ENCODE measurements around the gene DHRS1.
A peak's percentile ranks its signal among the peaks of the same experiment; 100 is the strongest.

The DHRS1 gene

GRCh38 chr14:24299255-24300191, at the start of gene DHRS1, which contains the start of gene NOP9:
TSS of gene DHRS1 (minus strand) at chr14:24299780. CDS start at chr14:24299106, 674 bp downstream.
TSS of gene NOP9 (plus strand) at chr14:24299850. CDS start at chr14:24299955, 105 bp downstream.
- peak in 13 of 14 donors; percentile 28 to 87 (median 78) for DNase-seq

GRCh38 chr14:24348186-24348585, 48.6 kb upstream of the DHRS1 start:
- no peak for DNase-seq

- DNase-seq = no peak
Observed at GRCh38 chr14:24347134-24347533, 47.6 kb upstream of the DHRS1 start.

- no peak for DNase-seq
Observed at GRCh38 chr14:24343795-24344660, 44.4 kb upstream of the DHRS1 start.

DNA sequence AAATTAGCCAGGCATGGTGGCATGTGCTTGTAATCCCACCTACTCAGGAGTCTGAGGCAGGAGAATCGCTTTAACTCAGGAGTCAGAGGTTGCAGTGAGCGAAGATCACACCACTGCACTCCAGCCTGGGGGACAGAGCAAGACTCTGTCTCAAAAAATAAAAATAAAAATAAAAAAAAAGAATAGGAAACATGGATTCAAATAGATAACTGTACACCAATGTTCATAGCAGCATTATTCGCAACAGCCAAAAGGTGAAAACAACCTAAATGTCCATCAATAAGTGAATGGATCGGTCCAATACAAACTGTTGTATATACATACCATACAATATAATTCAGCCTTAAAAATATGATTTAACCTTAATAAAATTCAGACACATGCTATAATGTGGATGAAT, 43.3 kb upstream of the DHRS1 start:
- DNase-seq = no peak

DNA sequence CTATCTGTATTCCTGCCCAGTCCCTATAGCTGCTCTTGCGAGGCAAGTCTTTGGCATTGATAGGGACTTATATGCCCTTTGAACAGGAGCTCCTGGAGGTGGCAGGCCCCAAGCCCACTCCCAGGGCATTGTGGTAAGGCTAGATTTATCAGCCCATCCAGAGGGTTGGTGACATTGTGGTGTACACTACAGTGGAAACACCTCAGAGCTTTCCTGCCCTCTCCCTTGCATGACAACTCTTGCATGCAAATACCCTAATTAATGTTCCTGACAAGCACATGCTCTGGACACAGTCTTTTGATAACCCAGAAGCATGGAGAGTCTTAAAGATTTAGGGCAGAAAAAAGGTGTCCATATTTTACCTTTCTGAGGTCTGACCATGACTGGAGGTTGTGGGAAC, 41.0 kb upstream of the DHRS1 start:
- DNase-seq = no peak

DNA sequence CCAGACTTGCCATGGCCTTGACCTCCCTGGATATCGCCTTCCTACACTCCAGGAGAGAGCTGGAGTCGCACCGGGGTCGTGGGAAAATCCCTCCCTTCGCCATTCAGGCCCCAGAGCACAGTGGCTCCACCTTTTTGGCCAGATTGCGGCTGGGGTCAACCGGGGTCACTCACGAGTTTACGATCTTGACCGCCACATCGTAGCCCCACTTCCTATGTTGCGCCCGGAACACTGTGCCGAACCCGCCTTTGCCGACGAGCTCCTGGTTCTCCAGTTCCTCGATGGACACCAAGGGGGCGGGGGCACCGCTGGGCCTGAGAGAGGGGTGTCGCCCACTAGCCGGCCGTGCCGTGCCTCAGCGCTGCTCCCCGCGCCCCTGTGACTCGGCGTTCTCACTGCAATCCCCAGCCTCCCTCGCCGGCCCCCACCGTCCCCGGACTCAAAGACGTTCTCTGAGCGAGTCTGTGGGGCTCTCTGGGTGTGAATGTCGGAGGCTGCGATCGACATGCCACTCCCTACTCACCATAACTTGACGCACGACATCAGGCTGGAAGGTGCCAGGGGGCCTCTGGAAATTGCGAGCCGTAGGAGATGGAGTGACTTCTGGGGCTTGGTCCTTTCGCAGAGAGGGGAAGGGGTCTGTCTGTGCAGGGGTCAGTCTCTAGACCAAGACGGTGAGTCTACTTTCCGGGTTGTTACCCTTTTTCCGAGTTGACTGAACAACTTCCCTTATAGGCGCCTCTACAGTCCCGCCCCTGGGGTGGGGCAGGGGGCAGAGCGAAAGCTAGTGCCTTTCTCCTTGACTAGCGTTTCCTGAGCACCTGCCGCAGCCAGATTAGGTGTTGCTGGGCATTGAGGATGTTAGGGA, 39.9 kb upstream of the DHRS1 start, which contains the start of gene RIPK3:
Gene RIPK3, minus strand, starts transcription at position 708 of the 868 bp plus-strand sequence. Its CDS starts 165 bp downstream, at position 543.
- no peak for DNase-seq

GRCh38 chr14:24338843-24339242, 39.3 kb upstream of the DHRS1 start:
- no peak for DNase-seq

DNA sequence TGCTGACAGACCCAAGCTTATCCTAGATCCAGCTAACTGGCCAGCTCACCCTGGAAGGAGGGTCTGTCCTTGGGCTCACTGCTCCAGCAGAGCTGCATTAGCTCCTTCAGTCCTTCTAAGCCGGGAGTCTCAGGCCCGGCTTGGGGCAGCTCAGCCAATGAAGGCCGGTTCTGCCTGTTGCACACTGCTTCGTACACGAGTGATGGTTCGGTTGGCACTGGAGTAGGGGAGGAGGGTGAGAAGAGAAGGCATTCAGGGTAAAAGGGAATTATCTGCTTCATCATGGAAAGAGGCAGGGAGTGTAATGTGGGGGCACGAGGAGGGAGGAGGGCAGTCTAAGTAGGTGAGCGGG, 38.2 kb upstream of the DHRS1 start:
- DNase-seq = no peak

DNA sequence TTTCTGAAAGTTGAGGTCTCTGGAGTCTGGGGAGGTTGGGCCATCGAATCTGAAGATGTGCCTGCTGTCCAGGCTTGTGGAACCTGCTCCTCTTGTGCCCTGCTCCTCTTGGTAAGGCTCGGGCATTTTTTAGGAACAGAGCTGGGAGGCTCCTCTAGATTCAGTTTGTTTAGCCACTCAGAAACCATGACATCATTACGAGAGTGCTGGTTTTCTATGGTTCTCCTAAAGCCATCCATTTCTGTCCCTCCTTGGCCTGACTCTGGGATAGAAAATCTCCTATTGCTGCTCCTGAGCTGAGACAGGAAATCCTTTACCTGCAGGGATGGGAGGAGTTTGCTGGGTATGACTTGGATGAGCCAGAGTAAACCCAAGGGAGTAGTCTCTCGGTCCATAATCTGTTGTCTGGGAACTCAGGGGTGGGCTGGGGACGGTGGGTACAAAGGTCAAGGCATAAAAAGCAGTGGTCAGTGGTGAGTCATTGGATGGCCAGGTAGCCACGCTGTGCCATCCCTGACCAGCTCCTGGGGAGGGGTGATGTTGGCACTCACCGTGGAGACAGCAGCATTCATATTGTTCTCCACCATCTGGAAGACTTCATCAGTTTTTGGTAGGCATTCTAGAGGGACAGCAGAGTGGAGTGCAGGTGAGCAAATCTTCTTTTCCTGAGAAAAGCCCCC, 37.7 kb upstream of the DHRS1 start:
- no peak for DNase-seq

DNA sequence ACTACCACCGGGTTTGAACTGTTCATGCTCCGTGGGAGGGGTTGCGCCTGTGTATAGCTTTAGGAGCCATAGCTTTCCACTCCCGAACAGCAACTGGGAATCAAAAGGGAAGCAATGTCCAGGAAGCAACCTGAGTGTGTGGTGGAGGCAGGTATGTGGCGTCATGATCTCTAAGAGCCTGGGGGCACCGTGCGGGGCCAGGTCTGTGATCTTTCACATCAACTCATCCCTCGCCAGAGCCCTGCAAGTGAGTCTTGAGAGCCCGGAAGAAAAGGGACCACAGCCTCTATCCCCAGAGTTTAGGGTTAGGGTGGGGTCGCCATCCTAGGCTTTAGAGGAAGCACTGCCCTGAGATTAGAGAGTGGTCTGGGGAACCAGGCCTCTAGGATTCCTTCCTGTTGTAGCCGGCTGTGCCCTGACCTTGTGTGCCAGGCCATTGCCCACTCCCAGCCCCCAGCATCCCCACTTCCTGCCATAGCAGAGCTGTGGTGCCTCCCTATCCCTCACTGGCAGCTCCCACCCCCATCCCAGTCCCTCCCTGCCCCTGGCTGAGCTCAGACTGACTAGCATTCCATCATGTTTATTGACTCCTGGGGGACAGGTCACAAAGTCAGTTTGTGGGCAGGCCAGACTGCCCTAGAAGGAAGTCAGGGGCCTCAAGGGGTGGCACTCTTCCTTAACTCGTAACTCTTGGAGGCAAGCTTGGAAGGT, 36.0 kb upstream of the DHRS1 start:
- no peak for DNase-seq

DNA sequence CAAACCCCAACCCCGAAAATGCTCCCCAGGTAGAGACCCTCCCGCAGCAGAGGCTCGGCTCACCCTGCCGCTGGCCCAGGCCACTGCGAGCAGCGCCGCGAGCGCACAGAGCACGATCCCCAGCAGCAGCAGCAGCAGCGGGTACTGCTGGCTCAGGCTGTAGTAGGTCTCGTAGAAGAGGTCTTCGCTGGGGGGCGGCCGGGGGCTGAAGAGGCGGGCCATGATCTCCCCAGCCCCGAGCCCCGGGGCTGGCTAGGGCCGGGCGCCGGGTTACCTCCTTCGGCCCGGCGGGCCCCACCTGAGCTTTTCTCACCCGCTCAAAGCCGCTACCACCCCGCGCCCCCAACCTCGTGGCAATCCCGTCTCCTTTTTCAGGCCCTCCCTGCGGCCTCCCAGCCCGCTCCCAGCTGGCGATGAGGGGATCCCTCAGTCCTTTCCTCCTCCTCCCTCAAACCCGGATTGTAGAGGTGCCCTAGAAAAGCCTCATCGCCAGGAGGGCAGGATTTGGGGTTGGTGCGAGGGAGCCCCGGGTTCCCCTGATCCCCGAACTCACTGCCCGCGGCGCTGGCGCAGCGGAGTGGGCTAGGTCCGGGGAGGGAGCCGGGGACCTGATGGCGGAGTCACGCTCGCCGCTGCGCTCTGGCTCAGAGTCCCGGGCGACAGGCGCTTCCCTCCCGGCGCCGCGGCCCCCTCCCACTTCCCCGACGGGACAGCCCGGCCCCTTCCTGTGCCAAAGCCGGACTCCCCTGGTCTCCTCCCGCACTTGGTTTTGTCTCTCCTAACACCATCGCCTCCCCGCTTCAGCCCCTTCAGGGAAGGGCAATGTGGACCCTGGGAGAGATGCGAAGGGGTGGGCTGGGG, 35.1 kb upstream of the DHRS1 start, which contains the start of gene ADCY4:
Gene ADCY4, minus strand, starts transcription at position 641 of the 861 bp plus-strand sequence. Its CDS starts 419 bp downstream, at position 222.
- DNase-seq = no peak

- peak in 6 of 14 donors; percentile 16 to 53 (median 33) for DNase-seq
Observed at GRCh38 chr14:24332268-24332993, 32.9 kb upstream of the DHRS1 start.

DNA sequence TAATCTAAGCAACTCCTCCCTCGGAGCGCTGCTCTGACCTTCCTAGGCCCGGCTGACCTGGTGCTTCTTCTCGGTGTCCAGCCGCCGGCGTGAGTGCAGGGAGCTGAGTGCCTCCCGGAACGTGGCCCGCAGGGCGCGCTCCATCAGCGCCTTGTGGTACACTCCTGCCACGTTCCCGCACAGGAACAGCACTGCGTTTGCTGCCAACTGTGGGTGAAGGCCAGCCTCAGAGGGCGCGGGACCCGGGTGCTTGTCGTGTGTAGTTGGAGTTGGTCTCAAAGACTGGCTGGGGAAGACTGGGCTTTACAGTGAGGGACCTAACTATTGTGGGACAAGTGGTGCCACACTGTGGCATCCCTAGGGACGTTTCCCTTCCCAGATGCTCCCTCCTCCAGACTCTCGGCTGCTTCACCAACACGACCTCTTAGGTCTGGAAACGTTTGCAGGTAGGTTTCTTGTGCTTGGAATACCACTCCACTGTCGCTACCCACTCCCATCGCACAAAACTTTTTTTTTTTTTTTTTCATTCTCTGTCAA, 32.2 kb upstream of the DHRS1 start:
- no peak for DNase-seq

DNA sequence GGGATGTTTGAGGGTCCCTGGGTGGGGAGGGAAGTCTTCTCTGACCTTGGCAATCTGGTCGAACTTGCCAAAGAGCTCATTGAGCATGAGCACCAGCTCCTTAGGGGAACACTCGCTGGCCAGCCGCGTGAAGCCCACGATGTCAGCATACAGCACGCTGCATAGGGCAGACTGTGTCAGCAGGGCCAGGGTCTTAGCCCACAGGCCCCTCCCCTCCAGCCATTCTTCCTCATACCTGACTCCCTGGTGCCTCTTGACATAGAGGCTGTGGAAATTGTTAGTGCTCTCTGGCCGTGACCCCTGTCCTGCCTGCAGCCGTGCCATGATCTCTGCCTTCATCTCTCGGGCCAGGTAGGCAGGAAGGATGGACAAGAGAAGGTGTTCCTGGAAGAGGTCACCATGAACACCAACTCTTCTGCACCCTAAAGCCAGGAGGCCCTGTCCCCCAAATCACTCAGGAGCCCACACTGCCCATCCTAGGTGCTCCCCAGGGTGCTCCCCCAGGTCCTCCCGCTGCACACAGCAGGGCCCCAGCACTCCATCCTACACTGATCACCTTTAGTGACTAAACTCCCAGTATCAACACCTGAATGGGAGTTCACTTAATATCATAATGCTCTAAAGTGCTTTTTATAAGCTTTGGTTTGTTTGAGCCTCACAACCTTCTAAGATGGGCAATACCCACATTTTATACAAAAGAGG, 31.5 kb upstream of the DHRS1 start:
- no peak for DNase-seq

GRCh38 chr14:24329736-24330135, 30.2 kb upstream of the DHRS1 start:
- peak in 1 of 14 donors; percentile 59 for DNase-seq

DNA sequence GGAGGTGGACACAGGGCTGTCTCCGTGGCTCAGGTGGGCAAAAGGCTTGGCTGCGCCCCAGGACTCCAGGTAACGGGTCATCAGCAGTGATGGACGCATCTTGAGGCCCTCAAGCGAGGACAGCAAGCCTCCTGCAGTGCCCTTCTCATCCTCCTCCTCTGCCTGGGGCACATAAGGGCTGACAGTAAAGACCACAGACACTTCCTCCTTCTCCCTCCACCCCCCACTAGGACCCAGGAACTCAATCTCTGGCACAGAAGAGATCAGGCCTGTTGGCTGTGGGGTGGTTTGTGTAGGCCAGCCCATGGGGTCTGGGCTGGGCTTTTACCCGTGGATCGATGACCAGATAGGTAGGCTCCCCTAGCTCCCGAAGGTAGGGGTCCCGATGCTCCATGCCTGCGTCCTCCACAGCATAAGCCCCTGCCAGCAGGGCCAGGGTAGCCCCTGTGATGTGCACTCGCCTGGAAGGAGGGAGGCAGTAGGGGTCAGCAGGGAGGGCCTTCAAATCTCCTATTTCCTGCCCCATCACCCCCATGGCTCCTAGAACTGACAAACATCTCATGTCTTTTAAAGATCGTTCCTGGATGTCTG, 29.6 kb upstream of the DHRS1 start:
- no peak for DNase-seq

- peak in 1 of 14 donors; percentile 12 for DNase-seq
Observed at GRCh38 chr14:24327914-24328313, 28.3 kb upstream of the DHRS1 start.

All from C1 segment of cervical spinal cord (tissue), 14 donors.